Heart left ventricle (tissue), 13 donors: ENCODE data around the gene OR1D5.

Experiments used
- POLR2A ChIP-seq, 2 donors: fragments of 450-650 bp; IDR thresholded peaks; one replicate each; pipeline ENCODE4 v1.6.1; 2017; ENCODE audit warnings: antibody characterized with exemption in 2 of 2, mild to moderate bottlenecking in 2 of 2, moderate library complexity in 2 of 2
- TF ChIP-seq, protein P1 (sequence below), 12 donors: fragments of 200-600 bp; sonication (generic) in 4 of 12; IDR thresholded peaks; one replicate each; pipeline versions ENCODE4 v1.5.0 to v1.8.0; 2018 to 2022; ENCODE audit warnings: antibody characterized with exemption in 12 of 12, mild to moderate bottlenecking in 5 of 12
- donor health status: ischemic (EF 13 %, LVEDD 7.1; RV severe dilation, severe dysfunction).
- donor health status: DM: no; HTN: yes; CAD: no.
- donor health status: DM: no; HTN: no; CAD: no.
- donor health status: ischemic (EF 25% LVEDD 6.9; RV normal size, moderate dysfunction).
- donor health status: ischemic (EF 25% LVEDD 5.7; RV mildly dilated, moderate dysfunction).
- donor health status: ischemic (EF 35%, LVEDD 5.7; RV mildly dilated, moderate dysfunction).
- donor health status: nonischemic (EF 11% LVEDD 7.7; RV severe dilation, severe dysfunction).
- donor health status: DM: yes; HTN: yes; CAD: no.
- donor health status: PGD.
- donor health status: ischemic (EF 29% LVEDD 5.4; RV normal size, mild dysfunction).
- donor health status: nonischemic (EF 23%, LVEDD 6.1; RV moderate dilation, normal function).

- TF ChIP-seq, protein P1, sequence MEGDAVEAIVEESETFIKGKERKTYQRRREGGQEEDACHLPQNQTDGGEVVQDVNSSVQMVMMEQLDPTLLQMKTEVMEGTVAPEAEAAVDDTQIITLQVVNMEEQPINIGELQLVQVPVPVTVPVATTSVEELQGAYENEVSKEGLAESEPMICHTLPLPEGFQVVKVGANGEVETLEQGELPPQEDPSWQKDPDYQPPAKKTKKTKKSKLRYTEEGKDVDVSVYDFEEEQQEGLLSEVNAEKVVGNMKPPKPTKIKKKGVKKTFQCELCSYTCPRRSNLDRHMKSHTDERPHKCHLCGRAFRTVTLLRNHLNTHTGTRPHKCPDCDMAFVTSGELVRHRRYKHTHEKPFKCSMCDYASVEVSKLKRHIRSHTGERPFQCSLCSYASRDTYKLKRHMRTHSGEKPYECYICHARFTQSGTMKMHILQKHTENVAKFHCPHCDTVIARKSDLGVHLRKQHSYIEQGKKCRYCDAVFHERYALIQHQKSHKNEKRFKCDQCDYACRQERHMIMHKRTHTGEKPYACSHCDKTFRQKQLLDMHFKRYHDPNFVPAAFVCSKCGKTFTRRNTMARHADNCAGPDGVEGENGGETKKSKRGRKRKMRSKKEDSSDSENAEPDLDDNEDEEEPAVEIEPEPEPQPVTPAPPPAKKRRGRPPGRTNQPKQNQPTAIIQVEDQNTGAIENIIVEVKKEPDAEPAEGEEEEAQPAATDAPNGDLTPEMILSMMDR (IDR thresholded peaks at IDR 0.05) = no peak
- no peak for TF ChIP-seq POLR2A (IDR thresholded peaks at IDR 0.05)
Measured at GRCh38 chr17:3027786-3028532, 35.4 kb downstream of the OR1D5 start.
